Liver (tissue), 9 donors: Measurements from ENCODE around the gene PDZD2. TPM values are rescaled to one million over a fixed set of nuclear protein-coding genes. Genes with fewer than 3 reads are reported as not detected.

Source experiments
- DNase-seq: peaks from one replicate; pipeline ENCODE4 v3.0.0-alpha.2; 2017; ENCODE audit warnings: low spot score
- H3K27ac ChIP-seq, 2 donors: one replicate each; pipeline ENCODE4 v1.7.0; 2013; ENCODE audit warnings: inconsistent platforms in 2 of 2, low read length in 2 of 2, control low read depth in 1 of 2, low read depth in 1 of 2, mild to moderate bottlenecking in 1 of 2
- H3K27me3 ChIP-seq, 4 donors: one replicate each; pipeline versions ENCODE4 v1.6.1 to v1.7.0; 2013; ENCODE audit warnings: low read length in 3 of 4, inconsistent platforms in 1 of 4, mild to moderate bottlenecking in 1 of 4, moderate library complexity in 1 of 4; ENCODE audit not compliant: control insufficient read depth in 4 of 4, insufficient read depth in 4 of 4
- H3K36me3 ChIP-seq, 4 donors: one replicate each; pipeline versions ENCODE4 v1.6.1 to v1.7.0; 2013; ENCODE audit warnings: low read length in 3 of 4, mild to moderate bottlenecking in 3 of 4, low read depth in 1 of 4, moderate library complexity in 1 of 4; ENCODE audit not compliant: control insufficient read depth in 4 of 4, insufficient read depth in 3 of 4
- H3K4me1 ChIP-seq, 4 donors: one replicate each; pipeline versions ENCODE4 v1.6.1 to v1.7.0; 2013; ENCODE audit warnings: low read length in 3 of 4, mild to moderate bottlenecking in 3 of 4, moderate library complexity in 1 of 4; ENCODE audit not compliant: control insufficient read depth in 4 of 4, insufficient read depth in 4 of 4
- H3K4me3 ChIP-seq, 3 donors: one replicate each; pipeline versions ENCODE4 v1.6.1 to v1.7.0; 2013; ENCODE audit warnings: low read length in 3 of 3, control low read depth in 1 of 3, low read depth in 1 of 3, mild to moderate bottlenecking in 1 of 3
- H3K9ac ChIP-seq, 2 donors: one replicate each; pipeline ENCODE4 v1.7.0; 2013; ENCODE audit warnings: low read length in 2 of 2, mild to moderate bottlenecking in 2 of 2, moderate library complexity in 2 of 2, control low read depth in 1 of 2, low read depth in 1 of 2
- H3K9me3 ChIP-seq, 4 donors: one replicate each; pipeline versions ENCODE4 v1.6.1 to v1.7.0; 2013; ENCODE audit warnings: low read length in 3 of 4; ENCODE audit not compliant: control insufficient read depth in 4 of 4
- ATF3 ChIP-seq: IDR thresholded peaks from 2 replicates; pipeline ENCODE4 v1.6.1; 2016; ENCODE audit warnings: antibody characterized with exemption
- CTCF ChIP-seq: fragments of 150-350 bp; IDR thresholded peaks from 2 replicates; pipeline ENCODE4 v1.5.1; 2017; ENCODE audit warnings: improper control_type of control experiment, low read depth, low read length; ENCODE audit not compliant: missing input control
- EGR1 ChIP-seq, 2 donors: IDR thresholded peaks; 2 replicates each; pipeline ENCODE4 v1.6.1; 2016 to 2018; ENCODE audit warnings: antibody characterized with exemption in 2 of 2, low read depth in 2 of 2
- FOXA1 ChIP-seq: IDR thresholded peaks from 2 replicates; pipeline ENCODE4 v1.6.1; 2016; ENCODE audit warnings: antibody characterized with exemption
- FOXA2 ChIP-seq: IDR thresholded peaks from 2 replicates; pipeline ENCODE4 v1.6.1; 2016; ENCODE audit warnings: antibody characterized with exemption
- GABPA ChIP-seq, 2 donors: IDR thresholded peaks in 1 of 2; conservative IDR thresholded peaks in 1 of 2; 2 replicates each; pipeline ENCODE4 v1.6.1; 2016; ENCODE audit warnings: antibody characterized with exemption in 2 of 2, mild to moderate bottlenecking in 1 of 2, moderate library complexity in 1 of 2
- HNF4G ChIP-seq: IDR thresholded peaks from 2 replicates; pipeline ENCODE4 v1.6.1; 2016; ENCODE audit warnings: antibody characterized with exemption
- JUND ChIP-seq, 2 donors: IDR thresholded peaks; 2 replicates each; pipeline ENCODE4 v1.6.1; 2016; ENCODE audit warnings: antibody characterized with exemption in 2 of 2
- NR2F2 ChIP-seq: IDR thresholded peaks from 2 replicates; pipeline ENCODE4 v1.6.1; 2016; ENCODE audit warnings: antibody characterized with exemption
- REST ChIP-seq: IDR thresholded peaks from 2 replicates; pipeline ENCODE4 v1.6.1; 2016; ENCODE audit warnings: antibody characterized with exemption, mild to moderate bottlenecking
- SP1 ChIP-seq: IDR thresholded peaks from 2 replicates; pipeline ENCODE4 v1.6.1; 2018; ENCODE audit warnings: antibody characterized with exemption, mild to moderate bottlenecking
- TAF1 ChIP-seq: conservative IDR thresholded peaks from 2 replicates; pipeline ENCODE4 v1.6.1; 2016; ENCODE audit warnings: antibody characterized with exemption, mild to moderate bottlenecking
- YY1 ChIP-seq: IDR thresholded peaks from 2 replicates; pipeline ENCODE4 v1.6.1; 2016; ENCODE audit warnings: antibody characterized with exemption, mild to moderate bottlenecking
- WGBS: extraction: QIAGEN DNeasy Blood & Tissue Kit; methylation state at CpG from one replicate; pipeline ENCODE4 v1.1.7; 2013; 5-methylcytosine and 5-hydroxymethylcytosine counted together
- polyA plus RNA-seq, 2 donors: library from polyadenylated mRNA; stranded (reverse) in 1 of 2; unstranded in 1 of 2; fragments of 200-250 nt in 1 of 2; fragments of >200 nt in 1 of 2; fragmentation: Nextera tagmentation in 1 of 2; extraction: Ambion mirVana in 1 of 2; gene quantifications; one replicate each; pipeline versions ENCODE4 v1.2.1 to v1.2.3, GENCODE V29; 2013 to 2015
- total RNA-seq, 2 donors: library from RNA; depleted of rRNA; stranded (reverse); fragments of >200 nt; gene quantifications; one replicate each; pipeline ENCODE4 v1.2.3, GENCODE V29; 2014
- donor health status: healthy.
- donor health status: healthy.
- donor health status: healthy.
- donor health status: healthy.
- donor health status: healthy.

Gene PDZD2
- total and polyA plus RNA-seq, 4 donors, result 0.27 to 1.1 (median 0.54) TPM

- no peak for DNase-seq
- H3K27me3 ChIP-seq, result no peaks in the 10 kb centered on the region
- H3K9ac ChIP-seq, result no peak overlapping the region
- no peak overlapping the region for H3K4me3 ChIP-seq
- peaks cover 6 to 30% (median 19%) of the 10 kb centered on the region in 4 donors for H3K36me3 ChIP-seq
- no peak overlapping the region for H3K27ac ChIP-seq
- H3K9me3 ChIP-seq, result no peaks in the 10 kb centered on the region
- H3K4me1 ChIP-seq, result peaks cover 3 to 11% (median 7%) of the 10 kb centered on the region in 4 donors
- no peak for TF ChIP-seq ATF3
- no peak for TF ChIP-seq JUND (IDR thresholded peaks at IDR 0.05)
- TF ChIP-seq EGR1 (IDR thresholded peaks at IDR 0.05; ENCODE audit: low read depth in 2 of 2), result no peak
- no peak for TF ChIP-seq FOXA1
- no peak for TF ChIP-seq GABPA (IDR thresholded peaks at IDR 0.05 in 1 of 2, conservative IDR thresholded peaks at IDR 0.05 in 1 of 2)
- TF ChIP-seq TAF1, result no peak
- no peak for TF ChIP-seq HNF4G
- no peak for TF ChIP-seq NR2F2
- no peak for TF ChIP-seq YY1
- no peak for TF ChIP-seq REST
- WGBS, result 85% methylated on average over 7 of the region's 7 CpGs
Observed at GRCh38 chr5:32129074-32129598, 490.2 kb downstream of the PDZD2 start.

GRCh38 chr5:32130865-32131264 lies 491.9 kb downstream of the PDZD2 start:
- WGBS, result 92% methylated on average over 3 of the region's 3 CpGs
- H3K9ac ChIP-seq, result no peak overlapping the region
- no peak for DNase-seq
- no peak overlapping the region for H3K27ac ChIP-seq
- no peaks in the 10 kb centered on the region for H3K9me3 ChIP-seq
- TF ChIP-seq TAF1, result no peak
- TF ChIP-seq ATF3, result no peak
- no peak for TF ChIP-seq NR2F2
- no peak for TF ChIP-seq EGR1 (IDR thresholded peaks at IDR 0.05; ENCODE audit: low read depth in 2 of 2)
- TF ChIP-seq SP1, result no peak
- TF ChIP-seq YY1, result no peak
- TF ChIP-seq FOXA2, result no peak
- no peak for TF ChIP-seq FOXA1
- no peak for TF ChIP-seq CTCF
- H3K4me1 ChIP-seq, result peaks cover 3 to 11% (median 7%) of the 10 kb centered on the region in 4 donors
- H3K36me3 ChIP-seq, result peaks cover 6 to 36% (median 24%) of the 10 kb centered on the region in 4 donors
- H3K4me3 ChIP-seq, result no peak overlapping the region
- H3K27me3 ChIP-seq, result no peaks in the 10 kb centered on the region
